Bronchial smooth muscle cell (primary cell): ENCODE measurements around the gene MME. TPM values are rescaled to one million over a fixed set of nuclear protein-coding genes. Genes with fewer than 3 reads are reported as not detected.

ENCODE experiments used
- total RNA-seq: library from RNA; depleted of rRNA; stranded (reverse); fragments of >200 nt; gene quantifications from 2 replicates; pipeline ENCODE4 v1.2.1, GENCODE V29; 2014

The MME gene
- total RNA-seq: 77.8 and 81.5 TPM in 2 replicates

GRCh38 chr3:155079746-155080487, at the start of gene MME:
MME (plus strand) TSS chr3:155080319; CDS start chr3:155084168, 3,849 bp downstream.

Other genes starting within 250 kb of the MME start
- not detected in 2 replicates for gene STRIT1, start 213.4 kb downstream of the MME start, total RNA-seq